Measurements from ENCODE around the gene SLC39A10. TPM values are rescaled to one million over a fixed set of nuclear protein-coding genes. Genes with fewer than 3 reads are reported as not detected.

SLC39A10 gene
- total and polyA plus RNA-seq, 2 of the 4 experiments (the other 2 are of a cell fraction) = 17.6 to 64.7 TPM

DNA sequence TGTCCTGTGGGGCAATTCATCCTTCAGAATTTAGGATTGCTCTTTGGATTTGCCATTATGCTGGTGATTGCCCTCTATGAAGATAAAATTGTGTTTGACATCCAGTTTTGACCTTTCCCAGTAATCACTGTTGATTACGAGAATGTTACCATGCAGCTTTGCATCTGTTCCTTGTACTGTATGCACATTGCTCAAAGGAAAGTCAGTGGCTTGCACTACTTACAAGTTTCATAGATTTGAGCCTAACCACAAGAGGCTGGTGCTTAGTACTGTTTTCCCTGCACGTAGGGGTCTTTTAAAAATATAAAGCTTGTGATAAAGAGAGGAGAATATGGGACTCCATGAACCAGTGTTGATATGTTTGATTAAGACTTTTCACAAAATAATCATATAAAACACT lies 77.9 kb downstream of the SLC39A10 start:
- ChIA-PET POLR2A (ENCODE audit: unreplicated experiment) (no interaction called here), CTCF (interaction anchor here (0.6 to 0.8 kb wide), 2 partner anchors 376 to 551 kb away, joined by 3 read pairs; no protein-coding TSS in a partner anchor)
- Histone ChIP-seq H2BK120ac (ENCODE audit: low read depth, low read length) (no peak overlapping the region), H3K27ac (ENCODE audit: insufficient read depth, low read length) (no peak overlapping the region; the same call in 1 of the 2 replicates), H3K27me3 (ENCODE audit: control insufficient read depth, insufficient read depth, low read length) (no peaks in the 10 kb centered on the region), H2AK9ac (replicated peaks; ENCODE audit: low read depth, low read length, poor library complexity) (no peak overlapping the region), H3K4me2 (ENCODE audit: low read depth, low read length) (no peak overlapping the region), H4K8ac (ENCODE audit: low read depth in 2 of 2, low read length in 2 of 2) (no peak overlapping the region; a peak in 1 of 4 replicates), H3K23ac (ENCODE audit: low read depth, low read length) (0 out of 2 replicates have a peak overlapping the region, but pooled peaks have one; percentile 20), H3K4me3 (ENCODE audit: insufficient read depth, low read depth, low read length) (no peak overlapping the region), H2AFZ (replicated peaks; ENCODE audit: low read length, poor library complexity) (no peak overlapping the region), H4K91ac (ENCODE audit: insufficient read depth, low read depth, low read length) (no peak overlapping the region), H3K14ac (replicated peaks; ENCODE audit: low read depth, low read length) (0 out of 2 replicates have a peak overlapping the region, but pooled peaks have one; percentile 65), H4K5ac (ENCODE audit: low read depth, low read length) (no peak overlapping the region), H2BK20ac (ENCODE audit: low read depth, low read length) (peak overlapping the region; percentile 30; the same call in 1 of the 2 replicates), H3K4me1 (ENCODE audit: control insufficient read depth, insufficient read depth, low read length) (peaks cover 3% of the 10 kb centered on the region), H3K36me3 (ENCODE audit: control insufficient read depth, insufficient read depth, low read length) (peaks cover 12% of the 10 kb centered on the region), H3K18ac (ENCODE audit: low read depth, low read length) (no peak overlapping the region), H3K4ac (ENCODE audit: low read depth, low read length) (no peak overlapping the region), H2BK5ac (ENCODE audit: low read depth, low read length, poor library complexity, severe bottlenecking) (no peak overlapping the region), H3K56ac (ENCODE audit: extremely low read depth, insufficient read depth, low read length) (no peak overlapping the region), H3K9ac (ENCODE audit: low read depth, low read length) (no peak overlapping the region), H3K9me1 (ENCODE audit: insufficient read depth, low read length) (no peaks in the 10 kb centered on the region; the same call in 1 of the 2 replicates), H3K9me3 (ENCODE audit: control insufficient read depth, insufficient read depth, low read length) (no peaks in the 10 kb centered on the region), H4K20me1 (ENCODE audit: insufficient read depth, low read length) (no peaks in the 10 kb centered on the region), H3K79me1 (ENCODE audit: low read depth in 1 of 2, low read length in 2 of 2) (peaks cover 7 to 8% of the 10 kb centered on the region in 2 experiments; a peak in 2 of 4 replicates), H2BK15ac (ENCODE audit: low read depth, low read length) (no peak overlapping the region), H2AK5ac (ENCODE audit: low read depth, low read length) (no peak overlapping the region)
- dilution Hi-C loops (cut with HindIII; ENCODE audit: low sequenced_read_pairs, unreplicated experiment) (no loop called here), in situ Hi-C loops (cut with MboI; ENCODE audit: low sequenced_read_pairs) (no loop called here), intact Hi-C loops (cut with micrococcal nuclease) (no loop called here)
- TF ChIP-seq CEBPB (IDR thresholded peaks at IDR 0.05; ENCODE audit: low read depth, low read length) = no peak
- TF ChIP-seq POLR2A (IDR thresholded peaks at IDR 0.05; ENCODE audit: low read depth, low read length) = no peak
- no peak for TF ChIP-seq NFE2L2 (IDR thresholded peaks at IDR 0.05; ENCODE audit: low read depth, low read length)
- TF ChIP-seq CHD1 (IDR thresholded peaks at IDR 0.05; ENCODE audit: low read depth, low read length) = no peak
- TF ChIP-seq, protein P1, sequence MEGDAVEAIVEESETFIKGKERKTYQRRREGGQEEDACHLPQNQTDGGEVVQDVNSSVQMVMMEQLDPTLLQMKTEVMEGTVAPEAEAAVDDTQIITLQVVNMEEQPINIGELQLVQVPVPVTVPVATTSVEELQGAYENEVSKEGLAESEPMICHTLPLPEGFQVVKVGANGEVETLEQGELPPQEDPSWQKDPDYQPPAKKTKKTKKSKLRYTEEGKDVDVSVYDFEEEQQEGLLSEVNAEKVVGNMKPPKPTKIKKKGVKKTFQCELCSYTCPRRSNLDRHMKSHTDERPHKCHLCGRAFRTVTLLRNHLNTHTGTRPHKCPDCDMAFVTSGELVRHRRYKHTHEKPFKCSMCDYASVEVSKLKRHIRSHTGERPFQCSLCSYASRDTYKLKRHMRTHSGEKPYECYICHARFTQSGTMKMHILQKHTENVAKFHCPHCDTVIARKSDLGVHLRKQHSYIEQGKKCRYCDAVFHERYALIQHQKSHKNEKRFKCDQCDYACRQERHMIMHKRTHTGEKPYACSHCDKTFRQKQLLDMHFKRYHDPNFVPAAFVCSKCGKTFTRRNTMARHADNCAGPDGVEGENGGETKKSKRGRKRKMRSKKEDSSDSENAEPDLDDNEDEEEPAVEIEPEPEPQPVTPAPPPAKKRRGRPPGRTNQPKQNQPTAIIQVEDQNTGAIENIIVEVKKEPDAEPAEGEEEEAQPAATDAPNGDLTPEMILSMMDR (conservative IDR thresholded peaks at IDR 0.05; ENCODE audit: low read depth, low read length) = no peak
- no peak for TF ChIP-seq RFX5 (IDR thresholded peaks at IDR 0.05; ENCODE audit: low read depth, low read length)
- no peak for TF ChIP-seq RCOR1 (IDR thresholded peaks at IDR 0.05; ENCODE audit: insufficient replicate concordance, low read length)
- ATAC-seq (ENCODE audit: low read depth) = no peak
- no CpG with 5 or more reads among the region's 2 CpGs for WGBS, 2 experiments (ENCODE audit: extremely low coverage in 2 of 2, insufficient read length in 1 of 2)
- DNase-seq = no peak
- no TSS peak for BruUV-seq (replicated peaks)

Measured in IMR-90 (cell line).